Skeletal muscle satellite cell (primary cell): Measurements from ENCODE around the gene FASTKD2.

Source experiments
- H3K27me3 ChIP-seq: 2 replicates; pipeline ENCODE4 v1.7.0; 2013; ENCODE audit warnings: low read length; ENCODE audit not compliant: control insufficient read depth, insufficient read depth
- H3K36me3 ChIP-seq: 2 replicates; pipeline ENCODE4 v1.7.0; 2013; ENCODE audit warnings: mild to moderate bottlenecking, control low read depth, low read length; ENCODE audit not compliant: insufficient read depth
- H3K4me1 ChIP-seq: 2 replicates; pipeline ENCODE4 v1.7.0; 2013; ENCODE audit warnings: low read length; ENCODE audit not compliant: control insufficient read depth, insufficient read depth
- H3K4me2 ChIP-seq: 2 replicates; pipeline ENCODE4 v1.7.0; 2013; ENCODE audit warnings: mild to moderate bottlenecking, low read length
- H3K4me3 ChIP-seq: 2 replicates; pipeline ENCODE4 v1.7.0; 2013; ENCODE audit warnings: low read length
- H3K9ac ChIP-seq: 2 replicates; pipeline ENCODE4 v1.7.0; 2013; ENCODE audit warnings: mild to moderate bottlenecking, low read depth, low read length, moderate library complexity
- H3K9me3 ChIP-seq: replicated peaks from 2 replicates; pipeline ENCODE4 v1.7.0; 2013; ENCODE audit warnings: mild to moderate bottlenecking, control low read depth, low read length

The FASTKD2 gene

DNA sequence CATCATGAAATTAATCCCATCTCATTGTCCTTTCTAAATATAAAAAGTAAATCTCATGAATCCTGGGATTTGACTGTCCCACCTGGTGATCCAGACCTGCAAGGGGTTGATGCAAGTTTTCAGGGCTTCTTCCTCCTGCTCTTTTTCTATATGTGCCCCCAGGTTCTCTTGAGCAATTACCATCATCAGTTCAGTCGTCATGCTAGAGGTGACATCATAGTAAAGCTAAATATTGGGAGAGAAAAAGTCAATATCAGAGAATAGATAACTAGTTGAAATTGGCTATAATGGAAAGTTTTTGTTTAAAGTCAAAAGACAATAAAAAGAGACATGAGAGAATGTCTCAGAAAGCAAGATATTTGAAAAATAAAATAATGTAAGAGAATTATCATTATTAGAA is 8.6 kb upstream of the FASTKD2 start:
- no peaks in the 10 kb centered on the region for H3K36me3 ChIP-seq
- no peak overlapping the region for H3K4me2 ChIP-seq
- H3K9ac ChIP-seq, result no peak overlapping the region
- no peak overlapping the region for H3K4me3 ChIP-seq
- H3K4me1 ChIP-seq, result no peaks in the 10 kb centered on the region
- no peaks in the 10 kb centered on the region for H3K9me3 ChIP-seq
- peaks cover 21% of the 10 kb centered on the region for H3K27me3 ChIP-seq

DNA sequence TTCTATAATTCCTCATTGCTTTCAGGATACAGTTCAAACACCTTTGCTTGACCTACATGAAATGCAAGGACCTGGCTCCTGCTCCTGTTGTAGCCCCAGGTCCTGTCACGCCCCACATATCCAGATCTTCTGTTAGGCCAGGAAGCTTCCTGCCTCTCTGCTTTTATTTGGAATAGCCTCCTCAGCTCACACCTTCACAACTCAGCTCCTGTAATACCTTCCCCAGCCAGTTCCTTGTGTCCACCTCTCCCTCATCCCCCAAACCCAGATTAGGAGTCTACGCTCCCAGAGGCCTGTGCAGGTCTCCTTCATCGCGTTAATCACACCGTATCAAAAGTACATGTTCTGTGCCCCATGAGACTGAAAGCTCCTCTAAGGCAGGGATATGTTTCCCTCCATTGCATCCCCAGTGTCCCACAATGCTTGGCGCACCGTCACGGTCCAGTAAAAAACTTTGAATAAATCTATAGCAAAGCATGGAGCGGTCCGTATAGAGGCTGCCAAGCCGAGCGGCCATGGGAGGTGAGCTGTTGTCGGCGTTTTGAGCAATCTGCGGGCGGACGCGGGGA is 649 bp upstream of the FASTKD2 start:
- Histone ChIP-seq H3K4me1 (peaks cover 6% of the 10 kb centered on the region), H3K27me3 (peaks cover 21% of the 10 kb centered on the region), H3K9ac (peak overlapping the region; percentile 96), H3K9me3 (no peaks in the 10 kb centered on the region), H3K36me3 (peaks cover 9% of the 10 kb centered on the region), H3K4me2 (peak overlapping the region; percentile 95), H3K4me3 (peak overlapping the region; percentile 82)

DNA sequence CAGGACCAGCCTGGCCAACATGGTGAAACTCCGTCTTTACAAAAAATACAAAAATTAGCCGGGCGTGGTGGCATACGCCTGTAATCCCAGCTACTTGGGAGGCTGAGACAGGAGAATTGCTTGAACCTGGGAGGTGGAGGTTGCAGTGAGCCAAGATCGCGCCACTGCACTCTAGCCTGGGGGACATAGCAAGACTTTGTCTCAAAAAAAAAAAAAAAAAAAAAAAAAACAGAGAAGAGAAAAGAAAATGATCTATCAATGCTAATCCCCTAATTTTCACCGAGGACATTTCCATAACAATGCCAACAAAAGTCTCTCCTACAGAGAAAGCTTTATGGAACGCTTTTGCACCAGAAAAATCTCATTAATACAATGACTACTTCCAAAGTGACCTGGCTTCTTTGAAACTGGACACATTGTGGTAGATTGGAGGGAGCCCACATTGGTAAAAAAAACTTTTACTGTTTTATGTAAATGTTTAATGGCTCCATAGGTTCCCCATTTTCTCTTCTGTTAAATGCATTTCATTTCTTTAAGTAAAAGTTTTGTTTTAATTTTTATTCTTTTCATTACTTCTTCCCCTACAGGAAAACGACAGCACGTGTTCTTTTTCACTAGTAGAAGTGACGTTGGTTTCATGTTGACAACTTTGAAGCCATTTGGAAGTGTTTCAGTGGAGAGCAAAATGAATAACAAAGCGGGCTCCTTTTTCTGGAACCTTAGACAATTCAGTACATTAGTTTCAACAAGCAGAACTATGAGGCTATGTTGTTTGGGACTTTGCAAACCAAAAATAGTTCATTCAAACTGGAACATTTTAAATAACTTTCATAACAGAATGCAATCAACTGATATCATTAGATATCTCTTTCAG is 888 bp downstream of the FASTKD2 start:
- peak overlapping the region; percentile 82 for H3K4me3 ChIP-seq
- H3K36me3 ChIP-seq, result peaks cover 16% of the 10 kb centered on the region
- peak overlapping the region; percentile 96 for H3K9ac ChIP-seq
- peaks cover 6% of the 10 kb centered on the region for H3K4me1 ChIP-seq
- peak overlapping the region; percentile 95 for H3K4me2 ChIP-seq
- no peaks in the 10 kb centered on the region for H3K9me3 ChIP-seq
- peaks cover 14% of the 10 kb centered on the region for H3K27me3 ChIP-seq

DNA sequence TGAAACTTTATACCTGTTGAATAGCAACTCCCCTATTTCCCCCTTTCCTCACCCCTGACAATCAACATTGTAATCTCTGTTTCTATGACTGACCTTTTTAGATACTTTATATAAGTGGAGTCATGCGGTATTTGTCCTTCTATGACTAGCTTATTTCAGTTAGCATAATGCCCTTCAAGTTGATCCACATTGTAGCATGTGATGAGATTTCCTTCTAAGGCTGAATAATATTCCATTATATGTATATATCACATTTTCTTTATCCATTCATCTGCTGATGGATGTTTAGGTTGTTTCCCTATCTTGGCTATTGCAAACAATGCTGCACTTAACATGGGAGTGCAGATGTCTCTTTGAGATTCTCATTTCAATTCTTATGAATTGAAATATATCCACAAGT is 9.5 kb downstream of the FASTKD2 start:
- Histone ChIP-seq H3K9ac (no peak overlapping the region), H3K4me1 (no peaks in the 10 kb centered on the region), H3K36me3 (peaks cover 60% of the 10 kb centered on the region), H3K9me3 (peaks cover 4% of the 10 kb centered on the region), H3K27me3 (no peaks in the 10 kb centered on the region), H3K4me2 (no peak overlapping the region), H3K4me3 (no peak overlapping the region)

DNA sequence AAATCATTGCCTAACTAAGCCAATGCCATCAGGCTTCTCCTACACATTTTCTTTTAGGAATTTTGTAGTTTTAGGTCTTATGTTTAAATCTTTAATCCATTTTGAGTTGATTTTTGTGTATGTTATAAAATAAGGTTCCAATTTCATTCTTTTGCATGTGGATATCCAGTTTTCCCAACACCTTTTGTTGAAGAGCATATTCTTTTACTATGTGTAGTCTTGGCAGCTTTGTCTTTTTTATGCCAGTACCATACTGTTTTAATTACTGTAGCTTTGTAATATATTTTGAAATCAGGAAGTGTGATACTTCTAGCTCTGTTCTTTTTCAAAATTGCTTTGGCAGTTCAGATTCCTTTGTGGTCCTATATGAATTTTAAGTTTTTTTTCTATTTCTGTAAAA is 11.0 kb downstream of the FASTKD2 start:
- no peaks in the 10 kb centered on the region for H3K4me1 ChIP-seq
- H3K4me2 ChIP-seq, result no peak overlapping the region
- H3K27me3 ChIP-seq, result no peaks in the 10 kb centered on the region
- H3K9me3 ChIP-seq, result peaks cover 4% of the 10 kb centered on the region
- H3K36me3 ChIP-seq, result peaks cover 58% of the 10 kb centered on the region
- H3K9ac ChIP-seq, result no peak overlapping the region
- H3K4me3 ChIP-seq, result no peak overlapping the region

DNA sequence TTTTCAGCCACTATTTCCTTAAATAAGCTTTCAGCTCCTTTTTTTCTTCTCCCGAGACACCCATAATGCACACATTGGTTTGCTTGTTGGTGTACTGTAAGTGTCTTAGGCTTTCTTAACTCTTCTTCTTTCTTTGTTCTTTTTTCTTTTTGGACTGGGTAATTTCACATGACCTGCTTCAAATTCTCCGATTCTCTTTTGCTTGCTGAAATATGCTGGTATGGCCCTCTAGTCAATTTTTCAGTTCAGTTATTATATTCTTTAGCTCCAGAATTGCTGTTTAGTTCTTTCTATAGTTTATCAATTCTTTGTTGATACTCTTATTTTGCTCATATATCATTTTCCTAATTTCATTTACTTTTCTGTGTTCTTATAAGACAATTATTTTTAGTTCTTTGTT is 15.3 kb downstream of the FASTKD2 start:
- Histone ChIP-seq H3K4me1 (no peaks in the 10 kb centered on the region), H3K4me2 (no peak overlapping the region), H3K9me3 (peaks cover 4% of the 10 kb centered on the region), H3K9ac (no peak overlapping the region), H3K4me3 (no peak overlapping the region), H3K27me3 (no peaks in the 10 kb centered on the region), H3K36me3 (peaks cover 46% of the 10 kb centered on the region)

DNA sequence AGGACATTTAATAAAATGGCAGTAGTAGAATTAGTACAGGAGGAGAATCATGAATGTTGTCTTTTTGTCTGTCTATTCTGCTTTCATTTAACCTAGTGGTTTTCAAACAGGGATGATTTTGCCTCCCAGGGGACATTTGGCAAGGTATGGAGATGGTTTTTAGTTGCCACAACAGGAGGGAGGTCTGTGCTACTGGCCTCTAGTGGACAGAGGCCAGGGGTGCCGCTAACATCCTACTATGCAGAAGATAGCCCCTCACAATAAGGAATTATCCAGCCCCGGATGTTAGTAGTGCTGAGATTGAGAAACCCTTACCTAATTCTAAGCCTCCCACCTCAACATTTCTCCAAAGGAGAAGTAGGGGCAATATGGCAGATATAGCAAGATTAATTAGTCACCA is 18.3 kb downstream of the FASTKD2 start:
- no peaks in the 10 kb centered on the region for H3K4me1 ChIP-seq
- no peak overlapping the region for H3K4me3 ChIP-seq
- H3K36me3 ChIP-seq, result peaks cover 51% of the 10 kb centered on the region
- H3K27me3 ChIP-seq, result no peaks in the 10 kb centered on the region
- no peaks in the 10 kb centered on the region for H3K9me3 ChIP-seq
- no peak overlapping the region for H3K9ac ChIP-seq
- H3K4me2 ChIP-seq, result no peak overlapping the region

DNA sequence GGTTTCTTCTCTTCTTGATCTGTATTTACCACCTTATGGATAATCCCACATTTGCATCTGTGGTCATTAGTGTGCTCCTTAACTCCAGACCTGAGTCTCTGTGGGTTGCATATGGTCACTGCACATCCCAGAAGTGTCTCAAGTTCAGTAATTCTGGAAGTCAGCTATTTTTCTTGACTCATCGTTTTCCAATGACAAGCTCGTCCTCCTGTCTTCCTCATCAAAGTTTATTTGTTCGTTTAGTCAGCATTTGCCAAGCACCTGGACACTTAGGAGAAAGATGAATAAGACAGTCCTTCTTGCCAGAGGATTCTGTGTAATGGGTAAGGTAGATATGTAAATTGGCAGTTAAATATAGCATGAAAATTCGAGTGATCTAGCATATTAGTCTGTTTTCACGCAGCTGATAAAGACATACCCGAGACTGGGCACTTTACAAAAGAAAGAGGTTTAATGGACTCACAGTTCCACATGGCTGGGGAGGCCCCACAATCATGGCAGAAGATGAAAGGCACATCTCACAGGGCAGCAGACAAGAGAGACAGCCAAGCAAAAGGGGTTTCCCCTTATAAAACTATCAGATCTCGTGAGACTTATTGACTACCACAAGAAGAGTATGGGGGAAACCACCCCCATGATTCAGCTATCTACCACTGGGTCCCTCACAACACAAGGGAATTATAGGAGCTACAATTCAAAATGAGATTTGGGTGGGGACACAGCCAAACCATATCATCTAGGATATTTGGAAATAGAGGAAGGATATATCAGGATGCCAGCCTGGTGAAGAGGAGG is 19.4 kb downstream of the FASTKD2 start:
- Histone ChIP-seq H3K4me3 (no peak overlapping the region), H3K4me2 (no peak overlapping the region), H3K9ac (no peak overlapping the region), H3K4me1 (no peaks in the 10 kb centered on the region), H3K27me3 (no peaks in the 10 kb centered on the region), H3K9me3 (no peaks in the 10 kb centered on the region), H3K36me3 (peaks cover 56% of the 10 kb centered on the region)

DNA sequence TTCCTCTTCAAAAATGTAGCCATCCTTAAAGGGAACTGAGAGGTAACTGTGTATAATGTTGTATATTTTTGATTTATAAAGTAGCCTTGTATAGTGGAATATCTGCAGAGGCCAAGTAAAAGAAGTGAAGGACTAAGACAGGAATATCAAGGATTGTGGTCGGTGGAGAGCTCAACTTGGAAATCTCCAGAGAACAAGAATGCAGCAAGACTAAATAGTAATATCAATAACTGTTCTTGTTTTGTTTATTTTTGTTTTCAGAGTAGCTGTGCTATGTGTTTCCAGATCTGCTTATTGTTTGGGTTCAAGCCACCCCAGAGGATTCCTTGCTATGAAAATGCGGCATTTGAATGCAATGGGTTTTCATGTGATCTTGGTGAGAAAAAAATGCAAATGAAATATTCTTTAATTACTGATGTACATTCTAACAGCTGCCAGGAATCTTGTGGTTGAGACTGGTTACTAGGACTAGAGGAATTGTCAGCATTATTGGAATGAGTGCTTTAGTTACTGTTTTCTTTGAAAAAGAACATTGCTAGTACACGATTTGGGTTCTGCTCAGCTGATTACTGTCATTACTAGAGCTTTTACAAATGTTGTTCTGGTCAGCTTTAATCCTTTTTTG is 25.0 kb downstream of the FASTKD2 start:
- no peaks in the 10 kb centered on the region for H3K27me3 ChIP-seq
- H3K9ac ChIP-seq, result no peak overlapping the region
- no peak overlapping the region for H3K4me2 ChIP-seq
- no peaks in the 10 kb centered on the region for H3K9me3 ChIP-seq
- H3K4me3 ChIP-seq, result no peak overlapping the region
- no peaks in the 10 kb centered on the region for H3K4me1 ChIP-seq
- peaks cover 63% of the 10 kb centered on the region for H3K36me3 ChIP-seq

DNA sequence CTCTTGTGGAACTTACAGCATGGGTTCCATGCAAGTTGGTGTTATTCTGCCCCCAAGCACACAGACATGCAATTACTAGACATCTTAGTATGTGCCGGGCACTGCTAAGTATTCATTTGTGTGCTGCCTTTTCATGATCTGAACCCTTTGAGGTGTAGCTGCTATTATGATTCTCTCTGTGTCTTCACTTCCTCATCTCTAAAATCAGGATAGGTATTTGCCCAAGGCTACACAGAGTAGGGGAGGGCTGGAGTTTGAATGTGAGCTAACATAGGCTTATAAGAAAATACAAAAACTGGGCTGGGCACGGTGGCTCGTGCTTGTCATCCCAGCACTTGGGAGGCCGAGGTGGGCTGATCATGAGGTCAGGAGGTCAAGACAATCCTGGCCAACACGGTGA is 27.2 kb downstream of the FASTKD2 start:
- H3K9ac ChIP-seq, result no peak overlapping the region
- H3K4me1 ChIP-seq, result no peaks in the 10 kb centered on the region
- H3K4me3 ChIP-seq, result no peak overlapping the region
- no peaks in the 10 kb centered on the region for H3K9me3 ChIP-seq
- H3K27me3 ChIP-seq, result no peaks in the 10 kb centered on the region
- H3K36me3 ChIP-seq, result peaks cover 54% of the 10 kb centered on the region
- H3K4me2 ChIP-seq, result no peak overlapping the region

DNA sequence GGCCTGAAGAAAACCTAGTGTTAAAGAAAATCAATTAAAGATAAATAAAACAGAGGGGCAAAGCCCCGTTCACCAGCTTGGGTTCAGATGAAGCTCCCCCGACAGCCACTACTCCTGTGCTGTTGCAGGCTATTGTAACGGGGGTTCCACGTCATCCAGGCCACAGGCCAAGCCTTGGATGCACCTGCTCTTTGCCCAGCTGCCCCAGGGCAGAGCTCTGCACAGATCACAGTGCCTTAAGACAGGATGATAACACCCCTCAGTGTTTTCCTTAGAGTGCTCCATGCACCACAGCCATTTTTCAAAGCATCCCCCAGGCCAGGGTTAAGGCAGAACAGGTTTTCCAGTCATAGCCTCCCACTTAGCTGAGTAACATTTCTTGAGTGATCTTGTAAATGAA is 32.0 kb downstream of the FASTKD2 start:
- peaks cover 8% of the 10 kb centered on the region for H3K4me1 ChIP-seq
- H3K36me3 ChIP-seq, result peaks cover 11% of the 10 kb centered on the region
- no peaks in the 10 kb centered on the region for H3K27me3 ChIP-seq
- no peaks in the 10 kb centered on the region for H3K9me3 ChIP-seq
- no peak overlapping the region for H3K4me2 ChIP-seq
- no peak overlapping the region for H3K9ac ChIP-seq
- H3K4me3 ChIP-seq, result no peak overlapping the region
